Measurements from ENCODE around the gene TTC9B.

Gene TTC9B

DNA sequence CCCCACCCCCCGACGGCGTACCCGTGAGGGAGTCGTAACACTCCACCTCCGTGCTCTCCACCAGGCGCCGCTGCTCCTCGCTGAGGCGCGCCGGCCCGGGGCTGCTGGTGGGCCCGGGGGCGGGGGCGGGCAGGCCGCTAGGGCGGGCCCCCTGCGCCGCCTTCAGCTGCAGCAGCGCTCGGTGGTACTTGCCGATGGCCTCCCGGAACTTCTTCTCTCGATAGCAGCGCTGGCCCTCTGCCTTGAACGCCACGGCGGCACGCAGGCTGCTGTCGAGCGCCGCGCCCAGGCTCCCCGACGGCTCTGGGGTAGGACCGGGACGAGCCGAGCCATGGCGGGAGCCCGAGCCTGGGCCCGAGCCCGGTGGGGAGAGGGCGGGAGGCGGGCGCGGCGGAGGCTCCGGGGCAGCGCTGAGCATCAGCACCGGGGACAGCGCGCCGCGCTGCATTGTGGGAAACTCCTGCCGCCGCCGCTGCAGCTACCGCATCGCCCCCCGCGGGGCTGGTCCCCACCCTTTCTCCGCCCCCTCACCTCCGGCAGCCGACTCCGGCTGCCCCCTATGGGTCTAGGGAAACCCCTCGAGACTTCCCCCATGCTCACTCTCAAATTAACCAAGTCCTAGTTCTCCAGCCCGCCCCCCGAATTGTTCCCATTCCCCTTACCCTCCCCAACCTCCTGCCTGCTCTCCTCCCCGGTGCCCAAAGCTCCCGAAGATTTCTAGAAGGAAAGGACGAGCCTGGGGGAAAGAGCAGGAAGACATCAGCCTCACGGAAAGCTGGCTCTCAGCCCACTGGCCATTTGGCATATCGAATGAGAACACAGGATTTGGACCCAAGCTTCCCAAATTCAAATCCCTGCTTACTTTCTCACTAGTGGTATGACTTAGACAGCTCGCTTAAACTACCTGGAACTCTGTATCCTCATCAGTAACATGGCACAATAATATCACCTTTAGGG lies at the start of gene TTC9B:
TSS of gene TTC9B (minus strand) at position 451 of the 957 bp plus-strand sequence. CDS start at position 448, 3 bp downstream.
- DNase-seq (ENCODE audit: low read depth) = no peak

DNA sequence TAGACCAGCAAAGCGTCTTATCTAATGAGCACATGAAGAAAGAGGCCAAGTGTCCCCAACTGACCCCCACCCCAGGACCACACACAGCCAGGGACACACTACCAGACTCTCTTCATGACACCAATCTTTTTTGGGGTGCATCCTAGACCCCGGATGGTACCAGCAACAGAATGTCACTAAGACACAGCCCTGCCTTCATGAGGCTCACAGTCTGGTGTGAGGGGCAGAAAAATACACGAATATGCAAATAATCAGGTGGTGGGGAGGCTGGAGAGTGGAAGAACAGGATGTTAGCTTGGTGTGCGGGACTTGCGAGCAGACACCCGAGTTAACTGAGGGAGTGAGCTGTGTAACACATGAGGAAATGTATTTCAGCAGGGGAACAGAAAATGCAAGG lies 49.4 kb upstream of the TTC9B start:
- no peak for DNase-seq (ENCODE audit: low read depth)

DNA sequence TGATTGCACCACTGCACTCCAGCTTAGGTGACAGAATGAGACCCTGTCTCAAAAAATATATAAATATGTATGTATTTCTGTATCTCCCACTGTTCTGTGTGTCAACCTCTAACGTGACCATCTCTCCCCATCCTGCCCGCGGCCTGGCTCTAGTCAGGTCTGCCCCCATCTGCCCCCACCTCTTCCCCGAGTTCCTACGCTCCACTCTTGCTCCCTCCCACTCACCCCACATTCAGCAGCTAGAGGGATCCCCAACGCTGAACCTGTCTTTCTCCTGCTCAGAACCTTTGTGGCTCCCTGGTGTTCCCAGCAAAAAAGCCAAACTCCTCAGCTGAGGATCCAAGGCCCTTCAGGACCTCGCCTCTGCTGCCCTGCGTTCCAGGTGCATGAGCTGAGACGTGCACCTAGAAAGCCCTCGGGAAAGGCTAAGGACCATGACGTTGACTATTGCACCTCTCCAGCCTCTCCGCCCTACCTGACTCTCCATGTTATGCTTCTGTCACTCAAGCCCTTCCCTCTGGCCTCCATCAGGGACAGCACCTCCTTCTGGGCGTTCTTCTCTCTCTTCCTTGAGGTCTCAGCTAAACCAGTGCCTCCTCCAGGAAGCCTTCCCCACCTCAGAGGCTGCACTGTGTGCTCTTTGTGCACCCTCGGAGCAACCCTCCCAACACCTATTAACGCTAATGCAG lies 48.9 kb upstream of the TTC9B start:
- no peak for DNase-seq (ENCODE audit: low read depth)

DNA sequence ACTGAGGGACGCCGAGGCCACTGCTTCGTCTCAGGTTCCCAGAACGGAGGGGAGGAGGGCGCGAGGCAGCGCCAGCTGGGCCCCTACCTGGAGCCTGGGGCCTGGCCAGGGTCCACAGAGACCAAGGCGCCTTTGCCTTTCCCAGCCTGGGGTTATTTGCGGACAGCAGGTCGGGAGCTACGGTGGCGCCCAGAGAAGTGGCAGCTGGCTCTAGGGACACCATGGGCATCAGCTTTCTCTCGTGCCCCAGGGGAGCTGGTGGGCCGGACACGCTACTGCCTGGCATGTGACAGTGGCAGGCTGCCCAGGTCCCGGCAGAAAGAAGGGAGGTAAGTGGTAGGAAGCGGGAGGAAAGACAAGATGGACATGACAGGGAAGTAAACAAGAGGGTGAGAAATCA lies 47.9 kb upstream of the TTC9B start:
- DNase-seq (ENCODE audit: low read depth) = no peak

DNA sequence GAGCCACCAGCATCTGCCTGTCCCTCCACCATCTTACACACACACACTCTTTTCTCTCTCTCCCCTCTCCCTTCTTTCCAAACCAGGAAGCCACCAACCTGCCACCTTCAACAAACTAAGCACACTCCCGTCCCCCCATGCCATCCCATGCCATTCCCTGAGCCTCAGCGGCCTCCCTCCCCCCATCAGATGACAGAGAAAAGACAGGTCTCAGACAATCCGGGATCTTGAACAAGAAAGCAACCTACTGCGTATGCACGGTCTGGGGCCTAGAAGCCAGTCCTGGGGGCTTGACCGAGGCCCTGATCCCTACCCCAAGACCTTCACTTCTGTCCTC lies 47.5 kb upstream of the TTC9B start:
- no peak for DNase-seq (ENCODE audit: low read depth)

DNA sequence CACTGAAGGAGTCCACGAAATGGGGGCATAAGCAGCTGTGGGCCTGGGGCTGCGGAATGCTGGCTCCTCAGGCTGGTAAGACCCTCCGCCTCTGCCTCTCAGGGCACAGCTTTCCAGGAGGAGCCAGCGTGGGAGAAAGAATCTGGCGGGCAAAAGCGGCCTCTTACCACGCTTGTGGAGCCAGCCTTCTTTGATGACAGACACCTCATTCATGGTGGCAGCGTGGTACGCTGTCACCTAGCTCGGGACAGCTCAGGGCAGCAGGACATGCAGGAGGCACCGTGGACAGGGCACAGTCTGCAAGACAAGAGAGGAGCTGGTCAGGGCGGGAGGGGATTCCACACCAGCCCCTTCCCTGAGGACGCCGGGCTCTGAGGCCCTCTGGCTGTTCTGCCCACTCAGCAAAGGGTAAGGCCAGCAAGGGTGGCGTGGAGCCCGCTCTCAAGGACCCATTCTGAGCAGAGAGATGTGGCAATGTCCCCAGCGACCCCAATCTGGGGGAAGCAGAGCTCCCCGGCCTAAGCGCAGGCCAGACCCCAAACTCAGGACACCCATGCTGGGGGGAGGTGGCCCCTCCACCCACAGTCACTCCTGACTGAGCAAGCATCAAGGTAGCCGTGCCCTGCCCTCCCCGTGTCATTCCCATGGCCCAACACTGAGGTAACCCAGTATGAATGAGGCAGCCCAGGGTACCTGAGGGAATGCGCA lies 47.0 kb upstream of the TTC9B start:
- no peak for DNase-seq (ENCODE audit: low read depth)

DNA sequence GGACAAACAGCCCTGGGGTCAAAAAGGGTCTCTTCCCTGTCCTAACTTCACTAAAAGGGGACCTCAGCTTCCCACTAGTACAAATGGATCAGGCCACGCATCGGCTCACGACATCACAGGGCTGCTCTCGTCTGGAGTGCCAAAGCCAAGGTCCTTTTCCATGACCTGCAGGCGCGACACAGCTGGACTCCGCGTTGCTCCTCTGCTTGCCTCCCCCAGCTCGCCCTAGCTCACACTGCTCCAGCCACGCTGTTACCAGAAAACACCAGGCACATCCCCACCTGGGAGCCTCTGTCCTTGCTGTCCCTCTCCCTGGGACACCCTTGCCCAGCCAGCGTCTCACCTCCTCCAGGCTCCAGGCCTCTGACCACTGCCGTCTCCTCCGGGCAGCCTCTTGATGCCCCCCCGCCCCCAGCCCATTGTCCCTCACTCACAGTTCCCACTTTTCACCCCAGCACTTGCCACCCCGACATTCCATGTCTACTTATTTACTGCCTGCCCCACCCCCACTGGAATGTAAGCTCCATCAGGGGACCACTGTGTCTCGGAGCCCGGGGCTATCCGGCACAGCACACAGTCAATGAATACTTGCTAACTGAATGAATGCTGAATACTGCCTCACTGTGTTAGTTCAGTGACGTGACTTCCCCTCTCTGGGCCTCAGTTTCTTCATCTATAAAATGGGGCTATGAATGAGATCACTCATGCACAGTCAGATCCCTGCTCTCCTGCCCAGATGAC lies 46.3 kb upstream of the TTC9B start:
- no peak for DNase-seq (ENCODE audit: low read depth)

DNA sequence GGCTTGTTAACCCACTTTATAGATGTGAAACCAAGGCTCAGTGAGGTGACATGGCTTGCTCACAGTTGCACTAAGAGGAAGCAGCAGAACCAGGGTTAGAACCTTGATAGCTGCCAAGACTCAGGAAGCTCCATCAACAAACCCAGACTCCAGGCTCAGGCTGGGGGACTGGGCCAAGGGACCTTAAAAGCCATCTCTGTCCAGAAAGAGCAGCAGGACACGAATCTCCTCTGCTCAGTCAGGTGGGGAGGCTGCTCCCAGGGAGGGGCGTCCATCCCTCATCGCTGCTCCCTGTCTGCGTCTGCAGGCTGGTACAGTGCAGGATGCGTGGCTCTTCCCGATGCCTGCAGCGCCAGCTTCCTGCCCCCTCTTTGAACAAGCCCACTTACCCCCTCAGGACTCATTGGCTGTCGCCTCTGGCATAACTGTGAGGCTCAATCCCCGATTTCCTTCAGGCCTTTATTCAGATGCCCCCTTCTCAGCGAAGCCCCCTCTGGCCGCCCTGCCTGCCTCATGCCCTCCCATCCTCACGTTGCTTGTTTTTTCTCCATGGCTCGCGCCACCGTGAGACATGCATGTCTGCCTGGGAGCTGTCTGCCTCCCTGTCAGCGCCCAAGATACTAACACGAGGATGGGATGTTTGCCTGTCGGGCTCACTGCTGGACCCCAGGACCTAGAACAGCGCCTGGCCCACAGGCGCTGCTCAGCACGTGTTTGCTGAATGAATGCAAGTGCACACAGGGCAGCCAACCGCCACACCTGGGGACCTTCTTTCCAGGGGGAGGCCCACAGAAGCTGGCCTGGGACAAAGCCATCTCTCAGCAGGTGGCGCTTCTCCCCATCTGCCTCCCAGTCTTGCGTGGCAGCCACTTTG lies 45.5 kb upstream of the TTC9B start:
- DNase-seq (ENCODE audit: low read depth) = no peak

DNA sequence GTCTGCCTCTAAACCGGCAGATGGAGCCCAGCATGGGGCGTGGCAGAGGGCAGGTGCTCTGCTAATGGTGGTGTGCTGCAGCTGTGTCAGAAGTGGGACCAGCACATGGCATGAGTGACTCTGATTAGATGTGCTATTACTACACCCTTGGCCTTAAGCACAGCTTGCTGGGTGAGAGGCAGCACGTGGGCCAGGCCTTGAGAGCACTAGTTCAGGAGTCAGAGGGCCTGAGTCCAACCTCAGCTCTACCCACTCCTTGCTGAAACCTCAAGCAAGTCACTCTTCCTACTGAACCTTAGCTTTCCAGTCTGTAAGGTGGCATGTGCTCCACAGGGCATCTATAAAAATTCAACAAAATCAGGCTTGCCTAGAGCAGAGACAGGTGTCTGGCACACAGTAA lies 44.2 kb upstream of the TTC9B start:
- DNase-seq (ENCODE audit: low read depth) = no peak

DNA sequence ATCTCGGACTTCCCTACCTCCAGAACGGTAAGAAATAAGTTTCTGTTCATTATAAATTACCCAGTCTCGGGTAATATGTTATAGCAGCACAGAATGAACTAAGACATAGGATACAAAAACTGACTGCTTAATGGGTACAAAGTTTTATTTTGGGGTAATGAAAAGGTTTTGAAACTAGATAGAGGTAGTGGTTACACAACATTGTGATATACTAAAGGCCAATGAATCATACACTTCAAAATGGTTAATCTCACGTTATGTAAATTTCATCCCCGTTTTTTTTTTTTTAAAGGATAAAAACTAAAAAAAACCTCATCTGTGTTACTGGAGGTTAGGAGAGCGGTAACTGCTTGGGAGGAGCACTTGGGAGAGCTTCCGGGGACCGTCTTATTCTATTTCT lies 43.4 kb upstream of the TTC9B start:
- DNase-seq (ENCODE audit: low read depth) = no peak

DNA sequence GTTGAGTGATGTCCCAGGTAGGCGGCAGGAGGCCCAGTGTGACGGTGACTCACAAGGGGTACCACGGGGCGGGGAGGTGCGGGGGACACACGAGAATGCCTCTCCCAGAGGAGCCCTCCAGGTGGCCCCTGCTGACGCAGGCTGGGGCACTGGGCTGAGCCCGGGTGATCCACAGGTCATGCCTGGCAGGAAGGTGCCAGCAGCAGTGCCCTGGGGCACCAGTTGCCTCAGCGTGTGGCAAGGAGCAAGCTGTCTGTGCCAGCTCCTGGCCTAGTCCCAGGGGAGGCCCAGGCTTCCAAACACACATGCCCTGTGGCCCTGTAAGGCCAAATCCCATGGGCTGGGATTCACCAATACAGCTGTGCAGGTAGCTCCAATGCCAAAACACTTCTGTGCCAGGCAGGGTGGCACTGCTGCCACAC lies 38.9 kb upstream of the TTC9B start:
- DNase-seq (ENCODE audit: low read depth) = no peak

DNA sequence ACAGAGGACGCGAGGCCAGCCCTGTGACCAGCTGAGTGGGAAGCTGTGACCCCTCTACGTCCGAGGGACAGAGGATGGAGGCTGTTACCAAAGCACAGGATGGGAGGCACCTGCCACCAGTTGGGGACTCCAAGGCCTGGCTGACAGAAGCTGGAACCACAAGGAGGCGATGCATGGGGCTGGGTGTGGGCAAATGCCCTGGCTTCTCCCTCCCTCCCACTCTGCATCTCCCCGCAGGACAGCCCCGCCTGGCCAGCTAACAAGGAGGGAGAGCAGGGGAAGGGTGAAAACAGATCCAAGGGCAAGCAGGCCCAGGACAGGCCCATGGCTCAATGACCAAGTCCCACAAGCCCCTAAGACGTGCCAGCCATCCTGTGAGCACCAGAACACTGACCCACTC lies 38.3 kb upstream of the TTC9B start:
- no peak for DNase-seq (ENCODE audit: low read depth)

DNA sequence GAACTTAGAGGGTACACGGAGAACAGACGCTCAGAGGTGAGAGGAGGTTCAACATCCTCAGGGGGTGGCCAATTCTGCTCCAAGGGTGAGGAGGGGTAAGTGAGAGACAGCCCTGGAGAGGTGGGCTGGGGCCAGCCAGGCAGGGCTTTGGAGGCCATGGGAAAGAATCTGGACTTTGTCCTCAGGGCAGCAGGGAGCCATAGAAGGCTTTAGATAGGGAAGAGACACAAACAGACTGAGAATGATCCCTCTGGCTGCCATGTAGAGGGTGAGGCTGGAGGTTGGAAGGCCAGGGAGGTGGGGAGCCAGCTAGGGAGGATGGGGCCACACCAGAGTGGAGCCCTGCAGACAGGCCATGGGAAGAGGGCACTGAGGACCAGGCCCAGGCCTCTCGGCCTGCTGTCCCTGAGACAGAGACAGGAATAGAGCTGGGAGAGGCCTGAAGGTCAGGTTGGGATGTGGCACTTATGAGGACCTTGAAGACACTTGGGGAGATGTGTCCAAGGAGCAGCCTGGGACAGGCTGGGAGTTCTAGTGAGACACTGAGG lies 37.5 kb upstream of the TTC9B start:
- no peak for DNase-seq (ENCODE audit: low read depth)

DNA sequence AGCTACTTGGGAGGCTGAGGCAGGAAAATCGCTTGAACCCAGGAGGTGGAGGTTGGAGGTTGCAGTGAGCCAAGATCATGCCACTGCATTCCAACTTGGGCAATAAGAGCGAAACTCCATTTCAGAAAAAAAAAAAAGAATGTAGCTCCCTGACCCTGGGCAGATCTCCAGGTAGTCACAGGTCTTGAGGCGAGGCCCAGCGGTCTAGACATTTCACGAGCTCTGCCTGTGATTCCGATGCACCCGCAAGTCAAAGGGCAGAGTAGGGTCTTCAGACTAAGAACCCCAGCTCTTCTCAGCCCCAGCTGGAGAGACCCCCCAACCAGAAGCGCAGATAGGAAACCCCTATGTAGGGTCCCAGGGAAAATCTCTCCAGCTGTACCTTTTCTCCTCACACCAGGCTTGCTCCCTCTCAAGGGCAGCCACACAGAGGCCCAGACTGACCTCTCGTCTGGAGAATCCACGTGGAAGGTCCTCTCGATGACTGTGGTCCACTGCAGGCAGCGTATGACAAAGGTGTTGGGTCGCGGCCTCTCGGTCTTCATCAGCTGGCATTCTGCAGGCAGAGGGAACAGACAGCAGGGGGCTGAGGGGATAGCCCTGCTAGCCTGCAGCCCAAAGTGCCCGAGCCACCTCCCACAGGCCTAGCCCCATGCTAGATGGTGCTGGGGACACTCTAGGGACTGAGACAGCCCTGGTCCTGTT lies 36.7 kb upstream of the TTC9B start:
- DNase-seq (ENCODE audit: low read depth) = no peak

DNA sequence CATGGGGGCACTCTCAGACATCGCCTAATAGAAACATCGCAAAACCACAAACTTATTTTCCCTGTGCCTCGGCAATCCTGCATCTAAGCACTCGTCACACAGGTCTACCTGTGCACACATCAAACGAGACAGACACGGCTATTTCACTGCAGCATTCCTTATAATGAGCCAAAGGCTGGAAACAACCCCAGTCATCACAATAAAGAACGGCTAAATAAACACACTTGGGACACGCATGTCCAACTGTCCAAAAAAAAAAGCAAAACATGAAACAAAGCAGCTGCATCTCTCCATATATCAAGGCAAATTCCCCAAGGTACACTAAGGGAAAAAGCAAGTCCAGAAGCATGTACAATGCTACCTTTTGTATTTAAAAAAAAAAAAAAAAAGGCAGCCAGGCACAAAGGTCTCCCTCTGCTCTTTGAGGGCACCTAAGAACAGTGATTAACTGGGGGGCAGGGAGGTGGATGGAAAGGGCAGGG lies 35.5 kb upstream of the TTC9B start:
- no peak for DNase-seq (ENCODE audit: low read depth)

DNA sequence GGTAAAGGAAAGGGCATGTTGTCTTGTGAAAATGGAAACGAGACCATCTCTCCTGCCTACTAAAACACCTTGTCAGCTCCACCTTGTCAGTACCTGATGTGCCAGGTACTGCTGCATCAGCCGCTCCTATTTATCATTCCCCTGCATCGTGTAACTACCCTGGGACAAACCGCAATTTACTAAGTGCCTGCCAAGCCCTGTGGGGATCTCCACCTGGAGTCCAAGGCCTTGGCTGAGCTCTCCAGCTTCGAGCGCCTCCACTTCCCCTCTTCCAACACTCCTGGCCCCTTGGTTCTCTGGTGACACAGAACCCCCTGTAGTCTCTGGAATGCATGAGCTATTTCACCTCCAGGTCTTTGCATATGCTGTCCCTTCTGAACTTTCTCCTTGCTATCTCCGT lies 34.2 kb upstream of the TTC9B start:
- no peak for DNase-seq (ENCODE audit: low read depth)

DNA sequence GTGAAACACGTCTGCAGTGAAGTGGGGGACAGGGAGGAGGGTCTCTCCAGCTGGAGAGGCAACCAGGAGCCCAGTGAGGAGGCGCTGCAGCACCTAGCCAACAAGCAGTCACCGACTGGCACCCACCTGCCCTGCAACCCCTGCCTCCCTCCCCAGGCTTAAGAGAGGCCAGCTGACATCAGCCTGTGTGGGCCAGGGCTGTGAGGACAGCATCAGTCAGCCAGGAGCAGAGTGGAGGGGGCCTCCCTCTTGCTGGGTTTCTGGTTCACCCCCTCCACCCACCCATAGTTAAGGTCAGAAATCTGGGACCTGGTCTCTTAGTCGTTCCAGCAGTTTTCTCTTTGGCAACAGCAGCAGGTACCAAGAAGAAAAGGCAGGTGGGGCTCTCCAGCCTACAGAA lies 33.8 kb upstream of the TTC9B start:
- no peak for DNase-seq (ENCODE audit: low read depth)

DNA sequence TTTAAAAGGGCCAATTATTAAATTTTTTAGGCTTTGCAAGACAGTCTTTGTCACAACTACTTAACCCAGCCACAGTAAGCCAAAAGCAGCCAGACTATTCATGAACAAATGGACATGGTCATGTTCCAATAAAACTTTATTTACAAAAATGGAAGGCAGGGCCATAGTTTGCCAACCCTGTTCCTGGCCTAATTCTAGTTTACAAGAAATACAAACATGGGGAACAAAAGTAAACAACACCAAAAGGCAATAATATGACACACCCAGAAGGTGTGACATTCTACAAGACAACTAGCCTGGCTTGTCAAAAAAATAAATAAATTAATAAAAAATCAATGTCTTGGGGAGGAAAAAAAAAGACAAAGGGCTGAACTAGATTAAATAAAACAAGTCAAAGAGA lies 33.1 kb upstream of the TTC9B start:
- no peak for DNase-seq (ENCODE audit: low read depth)

DNA sequence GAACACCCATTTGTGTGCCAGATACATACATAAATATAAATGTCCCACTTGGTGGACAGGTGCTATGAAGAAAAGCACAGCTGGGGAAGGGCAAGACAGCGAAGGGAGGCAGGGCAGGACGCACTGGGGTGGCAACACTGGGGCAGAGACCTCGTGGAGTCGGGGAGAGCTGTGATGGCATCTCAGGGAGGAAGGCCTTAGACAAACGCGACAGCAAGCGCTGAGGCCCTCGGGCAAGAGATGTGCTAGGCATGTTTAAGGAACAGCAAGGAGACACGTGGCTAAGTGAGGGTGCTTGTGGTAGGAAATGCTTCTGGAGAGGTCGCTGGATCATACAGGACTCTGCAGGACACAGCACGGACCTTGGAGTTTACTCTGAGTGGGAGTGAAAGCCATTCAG lies 31.6 kb upstream of the TTC9B start:
- DNase-seq (ENCODE audit: low read depth) = no peak

DNA sequence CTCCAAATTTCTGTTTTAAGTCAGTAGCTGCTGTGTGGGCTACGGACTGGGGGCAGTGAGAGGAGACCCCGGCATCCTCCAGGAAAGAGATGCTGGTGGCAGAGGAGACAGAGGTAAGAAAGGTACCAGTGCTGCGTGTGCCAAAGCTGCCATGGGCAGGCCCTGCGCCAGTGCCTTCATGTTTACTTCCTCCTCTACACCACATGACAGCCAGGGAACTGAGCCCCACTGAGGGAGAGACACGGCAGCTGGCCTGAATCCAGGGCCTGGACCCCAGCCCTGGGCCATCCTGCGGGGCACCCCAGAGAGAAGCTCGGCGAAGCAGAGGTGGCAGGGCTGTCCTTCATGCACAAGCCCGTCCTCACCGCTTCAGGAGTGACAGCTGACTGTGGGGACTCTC lies 31.0 kb upstream of the TTC9B start:
- no peak for DNase-seq (ENCODE audit: low read depth)
